Adipocyte (in vitro differentiated cells): ENCODE results near the gene SLC11A1.

Source experiments
- DNase-seq: peaks from one replicate; pipeline ENCODE4 v3.0.0-alpha.2; 2015; ENCODE audit warnings: low read depth
- H3K27me3 ChIP-seq: replicated peaks from 2 replicates; pipeline ENCODE4 v1.7.0; 2013; ENCODE audit warnings: mild to moderate bottlenecking, low read length, moderate library complexity; ENCODE audit not compliant: control insufficient read depth, insufficient read depth
- H3K36me3 ChIP-seq: 2 replicates; pipeline ENCODE4 v1.7.0; 2013; ENCODE audit warnings: low read length, mild to moderate bottlenecking, moderate library complexity; ENCODE audit not compliant: control insufficient read depth, insufficient read depth, severe bottlenecking
- H3K4me1 ChIP-seq: 2 replicates; pipeline ENCODE4 v1.7.0; 2013; ENCODE audit warnings: mild to moderate bottlenecking, low read length, moderate library complexity; ENCODE audit not compliant: control insufficient read depth, insufficient read depth
- H3K4me3 ChIP-seq: 2 replicates; pipeline ENCODE4 v1.7.0; 2013; ENCODE audit warnings: mild to moderate bottlenecking, low read length, moderate library complexity
- H3K9ac ChIP-seq: 2 replicates; pipeline ENCODE4 v1.7.0; 2013; ENCODE audit warnings: mild to moderate bottlenecking, low read length, moderate library complexity
- H3K9me3 ChIP-seq: 2 replicates; pipeline ENCODE4 v1.7.0; 2013; ENCODE audit warnings: mild to moderate bottlenecking, low read length, moderate library complexity; ENCODE audit not compliant: control insufficient read depth

The SLC11A1 gene

GRCh38 chr2:218434456-218434855, 52.4 kb downstream of the SLC11A1 start:
- H3K4me3 ChIP-seq, result no peak overlapping the region
- no peak overlapping the region for H3K9ac ChIP-seq
- no peaks in the 10 kb centered on the region for H3K4me1 ChIP-seq
- peaks cover 34% of the 10 kb centered on the region for H3K27me3 ChIP-seq
- DNase-seq, result no peak
- H3K36me3 ChIP-seq, result no peaks in the 10 kb centered on the region
- no peaks in the 10 kb centered on the region for H3K9me3 ChIP-seq

GRCh38 chr2:218435003-218435982, 53.2 kb downstream of the SLC11A1 start:
- Histone ChIP-seq H3K36me3 (no peaks in the 10 kb centered on the region), H3K4me3 (no peak overlapping the region), H3K9me3 (no peaks in the 10 kb centered on the region), H3K9ac (no peak overlapping the region), H3K4me1 (no peaks in the 10 kb centered on the region), H3K27me3 (peaks cover 26% of the 10 kb centered on the region)
- no peak for DNase-seq

DNA sequence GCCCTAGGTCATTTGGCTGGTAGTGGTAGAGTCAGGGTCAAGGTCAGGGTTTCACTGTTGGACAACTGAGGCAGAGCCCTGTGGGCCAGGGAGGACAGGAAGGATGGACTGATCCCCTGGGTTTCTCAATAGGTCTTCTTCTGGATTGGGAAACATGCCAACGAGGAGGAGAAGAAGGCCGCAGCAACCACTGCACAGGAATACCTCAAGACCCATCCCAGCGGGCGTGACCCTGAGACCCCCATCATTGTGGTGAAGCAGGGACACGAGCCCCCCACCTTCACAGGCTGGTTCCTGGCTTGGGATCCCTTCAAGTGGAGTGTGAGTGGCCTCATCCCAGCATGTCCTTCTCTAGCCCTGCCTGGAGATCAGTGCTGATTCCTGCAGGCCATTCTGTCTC, 54.9 kb downstream of the SLC11A1 start:
- Histone ChIP-seq H3K9ac (no peak overlapping the region), H3K27me3 (peaks cover 15% of the 10 kb centered on the region), H3K36me3 (no peaks in the 10 kb centered on the region), H3K9me3 (no peaks in the 10 kb centered on the region), H3K4me1 (no peaks in the 10 kb centered on the region), H3K4me3 (no peak overlapping the region)
- no peak for DNase-seq

DNA sequence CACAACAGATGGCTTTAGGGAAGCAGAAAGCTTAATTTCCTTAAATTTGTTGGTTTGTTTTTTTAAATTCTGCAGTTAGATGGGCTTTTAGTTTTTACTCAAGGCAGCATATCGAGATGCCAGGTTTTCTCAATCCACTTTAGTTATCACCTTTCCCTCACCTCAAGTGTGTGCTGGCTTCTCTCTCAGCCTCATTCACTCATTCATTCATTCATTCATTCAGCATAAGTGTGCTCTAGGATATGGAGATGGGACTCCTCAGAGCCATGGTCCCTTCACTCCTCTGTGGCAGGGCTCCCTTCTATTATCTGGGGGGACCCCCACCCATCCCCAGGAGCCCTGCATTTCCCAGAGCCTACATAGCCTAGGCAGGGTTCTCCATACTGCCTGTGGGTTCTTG, 55.9 kb downstream of the SLC11A1 start:
- Histone ChIP-seq H3K4me3 (no peak overlapping the region), H3K27me3 (peaks cover 6% of the 10 kb centered on the region), H3K4me1 (no peaks in the 10 kb centered on the region), H3K9ac (no peak overlapping the region), H3K9me3 (no peaks in the 10 kb centered on the region), H3K36me3 (no peaks in the 10 kb centered on the region)
- DNase-seq, result no peak

GRCh38 chr2:218438596-218438995, 56.5 kb downstream of the SLC11A1 start:
- H3K4me1 ChIP-seq, result no peaks in the 10 kb centered on the region
- no peaks in the 10 kb centered on the region for H3K9me3 ChIP-seq
- no peak overlapping the region for H3K9ac ChIP-seq
- H3K36me3 ChIP-seq, result no peaks in the 10 kb centered on the region
- H3K4me3 ChIP-seq, result no peak overlapping the region
- DNase-seq, result no peak
- peaks cover 6% of the 10 kb centered on the region for H3K27me3 ChIP-seq

- no peaks in the 10 kb centered on the region for H3K27me3 ChIP-seq
- no peak overlapping the region for H3K9ac ChIP-seq
- H3K4me1 ChIP-seq, result no peaks in the 10 kb centered on the region
- H3K36me3 ChIP-seq, result peaks cover 6% of the 10 kb centered on the region
- no peaks in the 10 kb centered on the region for H3K9me3 ChIP-seq
- no peak for DNase-seq
- no peak overlapping the region for H3K4me3 ChIP-seq
These were observed 62.8 kb downstream of the SLC11A1 start for GRCh38 chr2:218444692-218445357.

GRCh38 chr2:218445602-218446001, 63.5 kb downstream of the SLC11A1 start:
- no peak for DNase-seq
- Histone ChIP-seq H3K9me3 (no peaks in the 10 kb centered on the region), H3K4me3 (no peak overlapping the region), H3K27me3 (no peaks in the 10 kb centered on the region), H3K36me3 (peaks cover 10% of the 10 kb centered on the region), H3K9ac (no peak overlapping the region), H3K4me1 (no peaks in the 10 kb centered on the region)
